BJ (cell line): ENCODE data around the gene NCK2. TPM values are rescaled to one million over a fixed set of nuclear protein-coding genes. Genes with fewer than 3 reads are reported as not detected.

ENCODE experiments used
- CTCF ChIA-PET: fragments of 350-600 bp; formaldehyde crosslinking; extraction: SDS; loops from one replicate; lab custom pipeline; 2021; ENCODE audit warnings: antibody characterized with exemption, inconsistent platforms; lab: Yijun Ruan, JAX
- POLR2A ChIA-PET: fragments of 300-600 bp; sonication (Branson Sonifier 250); formaldehyde crosslinking; extraction: SDS; loops from one replicate; lab custom pipeline; 2021; ENCODE audit warnings: antibody characterized with exemption; lab: Charles Lee
- DNase-seq: peaks from one replicate; pipeline ENCODE4 v3.0.0-alpha.2; 2011; ENCODE audit warnings: low read depth
- H3K27me3 ChIP-seq: 2 replicates; pipeline ENCODE4 v1.6.0; 2011; ENCODE audit warnings: low read length; ENCODE audit not compliant: control insufficient read depth, insufficient read depth
- H3K36me3 ChIP-seq: 2 replicates; pipeline ENCODE4 v1.5.1; 2011; ENCODE audit warnings: low read length; ENCODE audit not compliant: control insufficient read depth, insufficient read depth
- H3K4me3 ChIP-seq: 2 replicates; pipeline ENCODE4 v1.5.1; 2011; ENCODE audit warnings: low read depth, mild to moderate bottlenecking, control low read depth, low read length
- CTCF ChIP-seq: IDR thresholded peaks from 2 replicates; pipeline ENCODE4 v1.5.1; 2011; ENCODE audit warnings: low read depth, mild to moderate bottlenecking, control low read depth, inconsistent platforms, low read length, moderate library complexity; ENCODE audit not compliant: insufficient read depth
- polyA plus RNA-seq: library from polyadenylated mRNA; depleted of rRNA; stranded (reverse); fragments of >200 nt; gene quantifications from 2 replicates; pipeline ENCODE4 v1.2.3, GENCODE V29; 2011

NCK2 gene
- polyA plus RNA-seq, 1 experiment = 32.9 TPM

- Histone ChIP-seq H3K27me3 (peaks cover 3% of the 10 kb centered on the region; the same call in 1 of the 2 replicates), H3K36me3 (no peaks in the 10 kb centered on the region), H3K4me3 (no peak overlapping the region)
- DNase-seq = no peak
- ChIA-PET CTCF (no interaction called here), POLR2A (no interaction called here)
- TF ChIP-seq CTCF = no peak
Measured at GRCh38 chr2:105721991-105722511, 22.7 kb upstream of the NCK2 start.

GRCh38 chr2:105722726-105723297, 21.9 kb upstream of the NCK2 start:
- TF ChIP-seq CTCF = no peak
- Histone ChIP-seq H3K27me3 (peaks cover 1% of the 10 kb centered on the region; the same call in 1 of the 2 replicates), H3K4me3 (no peak overlapping the region), H3K36me3 (no peaks in the 10 kb centered on the region)
- POLR2A ChIA-PET = no interaction called here
- CTCF ChIA-PET = no interaction called here
- no peak for DNase-seq

- TF ChIP-seq CTCF = no peak
- ChIA-PET POLR2A (no interaction called here), CTCF (no interaction called here)
- Histone ChIP-seq H3K27me3 (peaks cover 1% of the 10 kb centered on the region; the same call in 1 of the 2 replicates), H3K36me3 (no peaks in the 10 kb centered on the region), H3K4me3 (no peak overlapping the region)
- DNase-seq = no peak
Measured at GRCh38 chr2:105723431-105723830, 21.3 kb upstream of the NCK2 start.

- POLR2A ChIA-PET = no interaction called here
- Histone ChIP-seq H3K27me3 (no peaks in the 10 kb centered on the region; the same call in 1 of the 2 replicates), H3K36me3 (no peaks in the 10 kb centered on the region), H3K4me3 (no peak overlapping the region)
- no peak for DNase-seq
- CTCF ChIA-PET = no interaction called here
- no peak for TF ChIP-seq CTCF
Measured at GRCh38 chr2:105725388-105725787, 19.3 kb upstream of the NCK2 start.

GRCh38 chr2:105730170-105730569, 14.5 kb upstream of the NCK2 start:
- CTCF ChIA-PET = interaction anchor here (1.0 kb wide), 1 partner anchor 15 kb away, joined by 3 read pairs; no protein-coding TSS in a partner anchor
- no peak for TF ChIP-seq CTCF
- H3K36me3 ChIP-seq = no peaks in the 10 kb centered on the region
- POLR2A ChIA-PET = interaction anchor here (0.6 kb wide), 1 partner anchor 37 kb away, joined by 3 read pairs; no protein-coding TSS in a partner anchor
- DNase-seq = no peak
- no peak overlapping the region for H3K4me3 ChIP-seq
- 0 out of 2 replicates have a peak, but pooled peaks cover 1% of the 10 kb centered on the region for H3K27me3 ChIP-seq
